HT1080 (cell line): Measurements from ENCODE around the gene PRKD3. TPM values are rescaled to one million over a fixed set of nuclear protein-coding genes. Genes with fewer than 3 reads are reported as not detected.

Source experiments
- DNase-seq: peaks from one replicate; pipeline ENCODE4 v3.0.0-alpha.2; 2015; ENCODE audit warnings: low read depth
- polyA plus RNA-seq, 2 experiments: library from polyadenylated mRNA; depleted of rRNA; stranded (reverse); fragments of >200 nt; gene quantifications; 2 replicates each; pipeline ENCODE4 v1.2.3, GENCODE V29; 2015
- total RNA-seq: library from RNA; depleted of rRNA; stranded (reverse); fragments of >200 nt; shearing (Covaris generic); gene quantifications from 2 replicates; pipeline ENCODE4 v1.2.3, GENCODE V29; 2014; rRNA removed

PRKD3 gene
- 32.4 and 44.4 TPM in 2 replicates for total RNA-seq
- 24.3 and 25.5 TPM in 2 replicates for polyA plus RNA-seq (2015; cell fraction: cytosol; rRNA removed)
- 17.1 and 19.8 TPM in 2 replicates for polyA plus RNA-seq (2015; cell fraction: nucleus; rRNA removed)

DNA sequence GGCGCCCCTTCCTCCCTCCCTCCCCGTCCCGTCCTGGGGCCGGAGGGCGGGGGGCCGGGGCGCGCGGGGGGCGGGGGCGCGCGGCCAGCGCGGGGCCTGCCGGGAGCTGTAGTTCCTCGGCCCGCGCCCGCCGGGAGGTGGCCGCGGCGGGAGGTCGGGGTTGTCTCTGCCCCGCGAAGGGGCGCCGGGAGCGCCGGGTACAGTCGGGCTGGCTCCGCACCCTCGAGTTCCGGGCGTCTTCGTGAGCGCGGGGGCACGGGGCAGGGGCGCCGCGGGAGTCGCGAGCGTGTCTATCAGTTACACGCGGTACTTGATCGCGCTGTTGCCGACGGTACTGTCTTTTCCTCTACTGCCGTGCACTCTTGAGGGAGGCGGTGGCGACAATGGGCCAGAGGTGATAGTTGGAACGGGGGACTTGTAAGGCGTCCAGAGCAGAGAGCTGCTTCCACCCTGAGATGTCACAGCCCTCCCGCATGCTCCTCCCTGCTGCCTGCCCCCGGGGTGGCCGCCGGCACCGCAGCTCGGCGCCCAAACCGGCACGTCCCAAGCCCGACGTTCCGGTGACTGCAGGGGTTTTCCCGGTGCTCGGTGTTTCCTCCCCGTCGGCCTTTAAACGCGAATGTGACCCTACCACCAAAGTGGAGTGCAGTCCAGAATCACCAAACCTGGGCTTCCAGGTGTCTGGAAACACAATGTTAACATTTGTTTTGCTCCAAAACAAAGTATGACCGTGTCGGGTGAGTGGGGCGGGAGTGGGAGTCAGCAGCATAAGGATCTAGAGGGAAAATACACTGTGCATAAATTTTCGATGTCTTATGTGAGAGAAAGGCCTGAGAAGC is at the start of gene PRKD3:
Gene PRKD3, minus strand, starts transcription at position 48 of the 839 bp plus-strand sequence. CDS start 8,309 bp downstream, outside the sequence.
- peak; percentile 41 for DNase-seq

GRCh38 chr2:37372000-37372399 is 47.4 kb upstream of the PRKD3 start:
- DNase-seq, result no peak

DNA sequence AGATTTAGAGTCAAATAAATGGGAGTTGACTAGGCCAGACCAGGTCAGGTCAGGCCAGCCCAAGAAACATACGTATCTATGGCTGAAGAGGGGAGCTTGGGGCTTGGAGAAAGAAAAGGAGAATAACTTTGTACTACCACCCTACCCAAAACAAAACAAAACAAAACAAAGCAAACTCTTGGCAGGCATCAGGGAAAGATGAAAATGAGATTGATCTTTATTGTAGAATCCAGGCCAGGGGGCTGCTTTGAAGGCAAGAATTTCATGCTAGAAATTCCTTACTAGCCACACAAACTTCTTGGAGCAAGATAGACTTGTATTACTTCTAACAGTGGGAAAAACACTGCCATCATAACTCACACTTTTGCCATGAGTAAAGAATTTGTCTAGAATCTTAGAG is 46.0 kb upstream of the PRKD3 start:
- DNase-seq, result no peak

- DNase-seq, result no peak
These were observed 43.4 kb upstream of the PRKD3 start for GRCh38 chr2:37367984-37368383.

GRCh38 chr2:37367310-37367709 is 42.7 kb upstream of the PRKD3 start:
- DNase-seq, result no peak

DNA sequence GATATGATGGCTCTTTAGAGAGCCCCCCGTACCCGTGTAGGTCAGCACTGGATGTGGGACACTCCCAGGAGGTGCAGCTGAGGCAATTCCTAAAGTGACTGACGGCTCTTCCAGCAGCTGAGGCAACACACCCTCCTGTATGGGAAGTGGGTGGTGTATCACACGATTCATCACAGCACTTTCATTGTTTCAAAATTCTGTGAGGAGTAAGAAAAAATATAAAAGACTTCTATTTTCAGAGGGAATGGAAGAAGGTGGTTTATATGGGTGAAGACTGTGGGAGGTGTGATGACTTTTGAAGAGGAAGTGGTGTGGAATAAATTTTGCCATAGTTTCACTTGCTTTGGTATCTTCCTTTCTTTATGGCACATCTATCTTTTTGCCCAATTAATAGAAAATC is 42.1 kb upstream of the PRKD3 start:
- peak; percentile 13 for DNase-seq

DNA sequence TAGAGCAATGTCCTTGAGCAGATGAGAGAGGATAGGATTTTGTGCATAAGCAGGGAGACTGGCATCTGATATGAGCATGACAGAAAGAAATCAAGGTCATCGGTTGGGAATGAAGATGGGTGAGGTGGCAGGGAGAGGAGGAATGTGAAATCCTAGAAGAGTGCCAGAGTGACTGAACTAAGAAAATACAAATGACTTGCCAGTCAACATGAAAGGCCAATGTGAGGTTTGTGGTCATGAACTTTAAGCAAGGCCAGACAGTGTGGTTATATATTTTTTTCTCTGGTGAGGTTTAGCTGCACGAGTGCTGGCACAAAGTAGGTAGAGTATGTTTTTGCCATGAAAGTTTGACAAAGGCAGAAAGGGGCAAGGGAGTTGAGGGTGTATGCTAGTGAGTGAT is 41.0 kb upstream of the PRKD3 start:
- DNase-seq, result peak; percentile 80

DNA sequence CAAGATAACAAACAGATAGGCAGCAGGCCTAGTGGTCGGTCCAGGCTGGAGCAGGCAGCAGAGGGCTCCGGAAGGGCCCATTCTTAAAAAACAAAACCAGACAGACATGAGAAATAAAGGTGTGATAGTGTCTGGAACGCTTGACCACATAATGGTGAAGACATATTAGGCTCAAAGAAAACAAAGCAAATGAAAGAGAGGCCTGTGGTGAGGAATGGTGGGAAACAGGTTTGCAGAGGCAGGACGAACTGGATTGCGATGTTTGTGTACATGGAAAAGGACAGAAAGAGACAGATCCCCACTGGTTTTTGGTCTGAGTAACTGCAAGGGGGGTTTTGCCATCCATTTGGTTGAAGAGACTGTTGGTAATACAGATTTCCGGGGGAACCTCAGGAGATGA is 39.7 kb upstream of the PRKD3 start:
- no peak for DNase-seq

DNA sequence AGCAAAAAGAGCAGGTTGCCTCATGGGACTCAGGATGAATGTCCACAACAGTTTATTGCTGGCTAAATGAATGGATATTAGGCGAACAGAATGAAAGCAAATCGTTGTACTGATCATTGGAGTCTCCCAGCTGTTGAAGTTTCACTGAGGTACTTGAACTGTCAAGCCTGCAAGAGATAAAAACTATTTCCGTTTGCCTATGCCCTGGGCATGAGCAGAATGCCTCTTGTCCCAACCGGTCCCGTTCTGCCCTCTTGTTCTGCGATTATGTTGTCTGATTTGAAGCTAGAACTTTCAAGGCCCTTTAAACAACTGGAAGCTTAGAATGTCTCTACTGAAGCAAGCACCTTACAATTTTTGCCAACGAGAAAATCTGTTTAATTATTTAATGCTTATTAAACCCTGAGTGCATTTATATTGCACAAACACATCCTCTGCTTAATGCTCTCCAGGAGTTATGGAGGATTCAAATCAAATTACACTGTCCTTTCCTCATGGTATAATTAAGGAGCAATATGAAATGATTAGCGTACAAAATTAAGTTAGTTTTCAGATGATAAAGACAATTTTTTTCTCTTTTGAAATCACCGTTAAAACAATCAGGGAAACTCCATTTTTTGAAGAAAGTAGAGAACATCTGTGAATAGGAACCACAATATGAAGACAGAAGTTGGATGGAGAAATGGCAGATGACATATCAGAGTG is 37.5 kb upstream of the PRKD3 start:
- no peak for DNase-seq

DNA sequence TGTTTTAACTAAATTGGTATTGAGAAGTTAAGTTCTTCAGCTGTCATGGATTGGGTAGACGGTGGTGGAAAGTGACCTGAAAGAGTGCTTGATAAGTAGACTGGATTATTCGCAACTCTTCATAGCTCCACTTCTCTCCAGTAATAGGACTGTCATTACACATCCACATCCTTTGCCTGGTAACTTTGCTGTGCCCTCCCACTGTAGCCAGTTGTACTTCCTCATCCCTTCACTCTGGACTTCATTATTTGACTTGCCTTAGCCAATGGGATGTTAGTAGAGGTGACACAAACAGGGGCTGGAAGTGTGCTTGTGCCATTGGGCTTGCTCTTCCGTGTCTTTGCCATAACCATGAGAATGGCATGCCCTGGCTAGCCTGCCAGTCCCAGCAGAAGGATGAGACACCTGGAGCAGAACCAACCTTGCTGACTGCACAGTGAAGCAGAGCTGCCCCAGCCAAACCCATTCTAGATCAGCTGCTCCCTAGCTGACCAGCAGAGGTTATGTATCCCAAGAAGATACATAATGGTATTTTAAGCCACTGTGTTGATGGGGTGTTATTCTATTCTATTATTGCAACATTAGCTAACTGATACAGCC is 36.7 kb upstream of the PRKD3 start:
- DNase-seq, result no peak

- DNase-seq, result no peak
These were observed 33.8 kb upstream of the PRKD3 start for GRCh38 chr2:37358466-37358865.

DNA sequence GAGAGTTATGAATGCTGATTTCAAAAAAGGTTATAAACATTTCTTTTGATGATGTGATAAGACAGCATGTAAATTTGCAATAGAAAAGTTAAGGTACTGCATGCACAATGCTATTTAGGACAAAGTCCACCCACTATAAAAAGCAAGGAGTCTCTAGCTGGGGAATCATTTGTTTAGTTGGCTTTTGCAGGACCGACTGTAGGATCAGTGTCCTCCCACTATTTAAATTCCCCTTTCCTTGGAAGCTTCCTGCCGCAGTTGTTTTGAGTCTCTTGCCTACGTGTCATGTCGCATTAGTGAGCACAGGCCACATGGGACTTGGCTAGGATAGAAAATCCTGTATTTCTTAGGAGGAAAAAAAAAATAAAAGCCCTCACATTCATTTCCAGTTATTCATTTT is 32.9 kb upstream of the PRKD3 start:
- no peak for DNase-seq

GRCh38 chr2:37357069-37357468 is 32.4 kb upstream of the PRKD3 start:
- DNase-seq, result no peak

DNA sequence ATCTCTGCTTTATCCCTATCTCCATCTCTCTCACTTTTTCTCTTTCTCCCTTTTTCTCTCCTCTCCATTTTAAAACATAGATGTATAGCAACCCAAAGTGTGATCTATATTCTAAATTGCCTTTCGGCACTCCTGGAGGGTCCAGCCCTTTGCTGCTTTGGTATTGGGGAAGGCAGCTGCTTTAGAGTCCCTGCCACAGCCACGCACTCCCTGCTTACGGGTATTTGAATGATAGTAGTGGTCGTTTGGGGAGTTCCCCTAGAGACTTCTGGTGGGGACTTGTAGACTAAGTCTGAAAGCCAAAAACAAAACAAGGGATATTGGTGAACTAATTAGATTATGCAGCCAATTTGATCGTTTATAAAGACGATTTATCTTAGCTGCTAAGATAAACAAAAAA is 31.7 kb upstream of the PRKD3 start:
- no peak for DNase-seq

GRCh38 chr2:37355735-37356134 is 31.1 kb upstream of the PRKD3 start:
- DNase-seq, result no peak

GRCh38 chr2:37354531-37354930 is 29.9 kb upstream of the PRKD3 start:
- DNase-seq, result no peak

DNA sequence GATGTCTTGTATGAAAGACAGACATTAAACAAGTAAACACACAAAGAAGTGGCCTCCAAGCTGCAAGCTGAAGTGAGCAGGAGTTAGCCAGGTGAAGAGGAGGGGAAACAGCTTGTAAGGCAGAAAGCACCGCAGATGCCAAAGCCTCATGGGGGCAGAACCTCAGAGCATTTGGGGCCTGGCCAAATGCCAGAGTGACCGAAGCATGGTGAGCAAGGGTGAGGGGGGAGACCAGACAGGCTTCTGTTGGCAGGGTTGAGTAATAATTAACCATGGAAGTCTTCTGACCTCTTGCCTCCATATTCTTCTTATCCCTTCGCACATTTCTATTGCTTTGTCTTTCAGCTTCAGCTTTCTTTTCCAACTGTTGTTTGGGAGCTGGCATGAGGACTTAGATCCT is 25.4 kb upstream of the PRKD3 start:
- no peak for DNase-seq

DNA sequence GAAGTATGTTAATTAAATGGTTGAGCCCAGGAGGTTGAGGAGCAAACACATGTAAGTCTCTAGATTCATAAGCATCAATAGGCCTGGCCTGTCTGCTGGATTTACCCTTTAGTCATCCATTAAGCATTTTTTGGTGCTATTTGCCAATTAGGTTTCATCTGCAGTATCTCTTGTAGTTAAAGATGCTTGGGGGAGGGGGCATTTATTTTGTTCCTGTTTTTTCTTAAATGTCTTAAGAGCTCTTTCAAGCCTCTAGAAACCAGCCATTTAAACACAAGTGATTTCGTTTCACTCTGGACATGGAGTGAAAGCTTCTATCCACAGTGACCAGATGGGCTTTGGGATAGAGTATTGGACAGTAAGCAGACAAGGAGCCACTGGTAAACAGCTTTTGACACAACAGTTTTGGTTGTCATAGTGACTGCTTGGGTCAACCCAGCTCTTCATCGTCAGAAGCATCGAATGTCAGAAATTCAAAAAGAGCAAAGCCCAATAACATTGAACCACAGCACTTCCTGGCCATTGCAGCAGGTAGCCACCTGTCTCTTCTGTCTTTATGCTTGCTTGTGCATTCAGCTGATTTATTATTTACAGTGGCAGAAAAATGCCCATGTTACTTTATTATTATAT is 24.7 kb upstream of the PRKD3 start:
- no peak for DNase-seq

GRCh38 chr2:37348155-37348554 is 23.5 kb upstream of the PRKD3 start:
- DNase-seq, result no peak

DNA sequence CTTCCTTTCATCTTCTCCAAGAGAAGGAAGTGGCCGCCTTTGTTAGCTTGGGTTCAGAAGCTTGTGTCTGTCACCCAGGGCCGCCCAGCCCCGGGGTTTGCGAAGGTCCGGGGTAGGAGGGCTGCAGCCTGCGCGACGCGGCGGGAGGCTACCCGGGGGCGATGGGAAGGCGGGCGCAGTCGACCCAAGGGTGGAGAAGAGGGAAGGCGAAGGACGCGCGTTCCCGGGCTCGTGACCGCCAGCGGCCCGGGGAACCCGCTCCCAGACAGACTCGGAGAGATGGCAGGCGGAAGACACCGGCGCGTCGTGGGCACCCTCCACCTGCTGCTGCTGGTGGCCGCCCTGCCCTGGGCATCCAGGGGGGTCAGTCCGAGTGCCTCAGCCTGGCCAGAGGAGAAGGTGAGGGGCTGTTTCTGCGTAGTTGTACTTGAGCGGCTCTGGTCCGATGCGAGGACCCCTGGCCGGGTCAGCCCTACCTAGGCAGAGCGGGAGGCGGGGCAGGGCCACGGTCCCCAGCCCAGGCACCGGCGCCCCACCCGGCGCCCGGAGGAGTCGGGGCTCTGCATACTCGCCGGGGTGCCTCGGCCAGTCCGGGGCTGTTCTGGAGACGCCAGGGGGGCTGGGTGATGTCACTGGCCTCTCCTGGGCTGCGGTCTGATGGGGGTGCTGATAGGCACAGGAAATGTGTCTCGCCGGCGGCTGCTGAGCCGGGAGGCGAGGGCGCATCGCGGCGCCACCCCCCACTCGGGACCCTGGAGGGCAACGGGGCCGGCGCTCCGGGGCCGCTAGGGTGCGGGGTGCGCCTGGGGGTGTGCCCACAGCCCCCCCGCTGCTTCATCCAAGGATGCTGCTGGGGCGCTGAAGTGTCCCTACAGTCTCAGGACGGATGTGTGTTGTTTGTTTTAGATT is 20.1 kb upstream of the PRKD3 start, which contains the start of gene QPCT:
Gene QPCT, plus strand, starts transcription at position 178 of the 909 bp plus-strand sequence. Its CDS starts 102 bp downstream, at position 280.
- DNase-seq, result no peak
